Breast epithelium (tissue), 4 donors: Measurements from ENCODE around the gene WWOX. TPM values are rescaled to one million over a fixed set of nuclear protein-coding genes. Genes with fewer than 3 reads are reported as not detected.

Source experiments
- DNase-seq, 2 donors: peaks; one replicate each; pipeline ENCODE4 v3.0.0-alpha.2; 2019; ENCODE audit warnings: low spot score in 2 of 2
- H3K27ac ChIP-seq, 2 donors: fragments of 200-600 bp; sonication (generic) in 1 of 2; one replicate each; pipeline ENCODE4 v1.5.1; 2016 to 2019; ENCODE audit warnings: mild to moderate bottlenecking in 1 of 2
- H3K27me3 ChIP-seq, 2 donors: fragments of 200-600 bp; sonication (generic) in 1 of 2; one replicate each; pipeline versions ENCODE4 v1.5.1 to v1.6.0; 2017 to 2019; ENCODE audit warnings: control low read depth in 1 of 2, mild to moderate bottlenecking in 1 of 2
- H3K36me3 ChIP-seq: fragments of 200-600 bp; one replicate; pipeline ENCODE4 v1.5.1; 2019
- H3K4me1 ChIP-seq, 2 donors: fragments of 200-600 bp; sonication (generic); one replicate each; pipeline ENCODE4 v1.5.1; 2016 to 2019; ENCODE audit warnings: control low read depth in 1 of 2
- H3K4me3 ChIP-seq, 3 donors: fragments of 200-600 bp; sonication (generic); 1 replicate in 2 of 3; 2 replicates in 1 of 3; pipeline ENCODE4 v1.5.1; 2016 to 2019; ENCODE audit warnings: mild to moderate bottlenecking in 3 of 3, moderate library complexity in 2 of 3
- H3K9me3 ChIP-seq, 2 donors: fragments of 200-600 bp; sonication (generic) in 1 of 2; one replicate each; pipeline ENCODE4 v1.5.1; 2016 to 2019; ENCODE audit warnings: control low read depth in 1 of 2
- CTCF ChIP-seq, 3 donors: fragments of 450-650 bp; IDR thresholded peaks; one replicate each; pipeline ENCODE4 v1.5.1; 2016 to 2017; ENCODE audit warnings: antibody characterized with exemption in 3 of 3, mild to moderate bottlenecking in 3 of 3, moderate library complexity in 3 of 3
- POLR2A ChIP-seq: fragments of 450-650 bp; IDR thresholded peaks from one replicate; pipeline ENCODE4 v1.6.1; 2016; ENCODE audit warnings: antibody characterized with exemption, mild to moderate bottlenecking, moderate library complexity
- POLR2AphosphoS5 ChIP-seq, 3 donors: sonication (generic); formaldehyde crosslinking; IDR thresholded peaks; one replicate each; pipeline ENCODE4 v1.6.1; 2017; ENCODE audit warnings: antibody characterized with exemption in 3 of 3
- intact Hi-C: fragments of 100-400 bp; cut with DNase I; formaldehyde crosslinking; loops from one replicate; pipeline ENCODE4 v1.15.1; 2023; ENCODE audit warnings: low total_unique reads
- total RNA-seq, 3 donors: library from RNA; depleted of rRNA; stranded (reverse); fragments of >200 nt; gene quantifications; one replicate each; pipeline ENCODE4 v1.1.0, GENCODE V29; 2016

Gene WWOX
- total RNA-seq, 3 donors from 2014 or later: 42.9 to 73.6 (median 43.4) TPM

GRCh38 chr16:78425891-78426510 lies 326.5 kb downstream of the WWOX start:
- H3K27me3 ChIP-seq: no peaks in the 10 kb centered on the region
- no peaks in the 10 kb centered on the region for H3K4me1 ChIP-seq
- TF ChIP-seq POLR2AphosphoS5 (IDR thresholded peaks at IDR 0.05) (no peak), CTCF (IDR thresholded peaks at IDR 0.05) (no peak), POLR2A (no peak)
- intact Hi-C loops: no loop called here
- no peak for DNase-seq
- no peaks in the 10 kb centered on the region for H3K9me3 ChIP-seq
- H3K4me3 ChIP-seq: no peak overlapping the region
- H3K27ac ChIP-seq: no peak overlapping the region
- H3K36me3 ChIP-seq: no peaks in the 10 kb centered on the region

GRCh38 chr16:78428193-78428592 lies 328.7 kb downstream of the WWOX start:
- no peak for TF ChIP-seq POLR2A
- Histone ChIP-seq H3K27me3 (no peaks in the 10 kb centered on the region), H3K4me1 (no peaks in the 10 kb centered on the region), H3K27ac (no peak overlapping the region), H3K9me3 (no peaks in the 10 kb centered on the region), H3K4me3 (no peak overlapping the region), H3K36me3 (no peaks in the 10 kb centered on the region)
- no peak for DNase-seq
- intact Hi-C loops: no loop called here

GRCh38 chr16:78430281-78430680 lies 330.8 kb downstream of the WWOX start:
- intact Hi-C loops: no loop called here
- Histone ChIP-seq H3K36me3 (no peaks in the 10 kb centered on the region), H3K27me3 (no peaks in the 10 kb centered on the region), H3K4me3 (no peak overlapping the region), H3K27ac (no peak overlapping the region), H3K9me3 (no peaks in the 10 kb centered on the region), H3K4me1 (no peaks in the 10 kb centered on the region)
- TF ChIP-seq CTCF (IDR thresholded peaks at IDR 0.05) (no peak), POLR2A (no peak), POLR2AphosphoS5 (IDR thresholded peaks at IDR 0.05) (no peak)
- no peak for DNase-seq

GRCh38 chr16:78431004-78431670 lies 331.7 kb downstream of the WWOX start:
- Histone ChIP-seq H3K36me3 (no peaks in the 10 kb centered on the region), H3K27me3 (no peaks in the 10 kb centered on the region), H3K4me3 (no peak overlapping the region), H3K4me1 (no peaks in the 10 kb centered on the region), H3K9me3 (no peaks in the 10 kb centered on the region), H3K27ac (no peak overlapping the region)
- no peak for DNase-seq
- intact Hi-C loops: no loop called here
- no peak for TF ChIP-seq CTCF (IDR thresholded peaks at IDR 0.05)
- TF ChIP-seq POLR2A: no peak

- Histone ChIP-seq H3K27ac (no peak overlapping the region), H3K4me3 (no peak overlapping the region), H3K9me3 (no peaks in the 10 kb centered on the region), H3K27me3 (no peaks in the 10 kb centered on the region), H3K4me1 (no peaks in the 10 kb centered on the region), H3K36me3 (no peaks in the 10 kb centered on the region)
- intact Hi-C loops: no loop called here
- no peak for DNase-seq
- TF ChIP-seq CTCF (IDR thresholded peaks at IDR 0.05) (no peak), POLR2A (no peak), POLR2AphosphoS5 (IDR thresholded peaks at IDR 0.05) (no peak)
Measured at GRCh38 chr16:78431701-78432100, 332.2 kb downstream of the WWOX start.
